GM10266 (cell line): Measurements from ENCODE around the gene KLF3.
"Not testable (repeated sequence)": the region's sequence is repeated elsewhere in the genome, so short reads cannot be mapped to it uniquely, and the experiment has no call there.

ENCODE experiments used
- DNase-seq: peaks from one replicate; pipeline ENCODE4 v3.0.0; 2012; ENCODE audit errors: extremely low spot score
- TF ChIP-seq, protein P1 (sequence below): IDR thresholded peaks from 2 replicates; pipeline ENCODE4 v1.5.1; 2012; ENCODE audit warnings: mild to moderate bottlenecking, low read depth; ENCODE audit not compliant: control insufficient read depth, insufficient read depth; ENCODE audit errors: missing control alignments

Gene KLF3

DNA sequence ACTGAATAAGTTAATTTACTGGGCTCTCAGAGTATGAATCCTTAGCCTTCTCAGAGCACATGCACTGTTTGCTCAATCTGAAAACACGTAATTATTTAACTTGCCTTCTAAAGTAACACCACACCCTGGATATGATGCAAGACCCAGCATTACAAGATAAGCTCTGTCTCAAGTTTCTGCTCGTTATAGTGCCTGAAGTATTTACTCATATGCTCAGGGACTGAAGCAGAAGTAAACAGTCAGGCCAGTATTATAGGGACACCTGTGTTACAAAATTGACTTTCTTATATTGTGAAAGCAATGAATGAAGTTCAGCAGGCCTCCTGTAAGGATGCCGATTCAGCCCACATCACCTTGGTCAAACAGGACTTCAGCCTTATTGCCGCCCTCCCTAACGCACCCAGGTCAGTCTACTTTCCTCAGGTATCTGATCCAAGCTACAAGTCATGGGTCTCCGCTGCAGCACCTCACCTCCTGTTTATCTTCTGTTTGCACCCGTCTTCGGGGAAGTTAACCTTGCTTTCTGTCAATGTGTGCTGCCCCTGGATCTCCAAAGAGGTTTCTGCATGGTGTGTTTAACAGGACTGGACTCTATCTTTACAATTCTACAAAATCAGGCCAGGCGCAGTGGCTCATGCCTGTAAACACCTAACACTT lies 42.8 kb upstream of the KLF3 start:
- TF ChIP-seq, protein P1, sequence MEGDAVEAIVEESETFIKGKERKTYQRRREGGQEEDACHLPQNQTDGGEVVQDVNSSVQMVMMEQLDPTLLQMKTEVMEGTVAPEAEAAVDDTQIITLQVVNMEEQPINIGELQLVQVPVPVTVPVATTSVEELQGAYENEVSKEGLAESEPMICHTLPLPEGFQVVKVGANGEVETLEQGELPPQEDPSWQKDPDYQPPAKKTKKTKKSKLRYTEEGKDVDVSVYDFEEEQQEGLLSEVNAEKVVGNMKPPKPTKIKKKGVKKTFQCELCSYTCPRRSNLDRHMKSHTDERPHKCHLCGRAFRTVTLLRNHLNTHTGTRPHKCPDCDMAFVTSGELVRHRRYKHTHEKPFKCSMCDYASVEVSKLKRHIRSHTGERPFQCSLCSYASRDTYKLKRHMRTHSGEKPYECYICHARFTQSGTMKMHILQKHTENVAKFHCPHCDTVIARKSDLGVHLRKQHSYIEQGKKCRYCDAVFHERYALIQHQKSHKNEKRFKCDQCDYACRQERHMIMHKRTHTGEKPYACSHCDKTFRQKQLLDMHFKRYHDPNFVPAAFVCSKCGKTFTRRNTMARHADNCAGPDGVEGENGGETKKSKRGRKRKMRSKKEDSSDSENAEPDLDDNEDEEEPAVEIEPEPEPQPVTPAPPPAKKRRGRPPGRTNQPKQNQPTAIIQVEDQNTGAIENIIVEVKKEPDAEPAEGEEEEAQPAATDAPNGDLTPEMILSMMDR, result no peak
- no peak for DNase-seq

DNA sequence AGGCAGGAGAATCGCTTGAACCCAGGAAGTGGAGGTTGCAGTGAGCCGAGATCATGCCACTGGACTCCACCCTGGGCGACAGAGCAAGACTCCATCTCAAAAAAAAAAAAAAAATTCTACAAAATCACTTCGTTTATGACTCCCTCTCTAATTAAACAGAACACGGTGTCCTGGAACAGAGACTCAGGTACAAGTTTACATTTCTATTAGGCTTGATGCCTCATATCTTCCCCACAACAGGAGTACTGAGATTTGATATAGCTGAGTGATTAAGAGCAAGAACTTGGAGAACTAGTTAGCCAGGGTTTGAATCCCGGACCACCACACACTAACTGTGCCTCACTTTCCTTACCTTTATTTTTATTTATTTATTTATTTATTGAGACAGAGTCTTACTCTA lies 42.2 kb upstream of the KLF3 start:
- TF ChIP-seq, protein P1, result no peak
- no peak for DNase-seq

GRCh38 chr4:38622340-38622739 lies 41.7 kb upstream of the KLF3 start:
- not testable (repeated sequence) for DNase-seq

- TF ChIP-seq, protein P1, result no peak
- DNase-seq, result no peak
Observed at GRCh38 chr4:38623260-38623659, 40.7 kb upstream of the KLF3 start.

DNA sequence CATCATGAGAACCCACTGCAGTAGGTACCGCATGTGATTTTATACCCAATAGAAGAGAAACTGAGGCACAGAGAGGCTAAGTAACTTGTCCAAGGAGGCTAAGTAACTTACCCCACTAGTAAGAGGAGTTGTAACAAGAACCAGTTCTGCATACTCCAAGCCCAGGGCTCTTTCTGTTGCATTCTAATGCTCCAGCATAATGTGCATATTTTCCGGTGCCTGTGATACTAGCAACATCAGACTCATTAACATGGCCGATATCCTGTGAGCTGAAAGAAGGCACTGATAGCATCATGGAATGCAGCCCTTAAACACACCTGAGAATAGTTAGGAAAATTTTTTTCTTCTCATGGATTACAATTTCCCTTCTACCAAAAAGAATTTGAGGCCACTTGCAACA lies 39.7 kb upstream of the KLF3 start:
- no peak for DNase-seq
- TF ChIP-seq, protein P1, result no peak

DNA sequence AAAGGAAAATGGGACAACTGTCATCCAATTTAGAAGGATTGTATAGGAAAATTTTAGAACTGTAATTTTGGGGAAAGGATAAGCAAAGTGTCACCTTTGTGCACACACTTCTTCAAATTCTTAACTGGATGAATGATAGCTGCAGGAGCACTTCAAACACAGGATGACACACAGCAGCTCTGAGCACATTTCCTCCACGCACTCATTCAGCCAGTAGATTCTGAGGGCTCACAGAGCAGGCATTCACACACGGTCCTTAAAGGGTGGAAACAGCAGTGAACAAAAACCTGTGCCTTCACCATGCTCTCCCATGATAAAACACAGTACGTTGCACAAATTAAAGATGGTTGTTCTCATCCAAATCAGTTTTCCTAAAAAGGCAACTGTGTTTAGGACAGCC lies 38.5 kb upstream of the KLF3 start:
- no peak for DNase-seq

DNA sequence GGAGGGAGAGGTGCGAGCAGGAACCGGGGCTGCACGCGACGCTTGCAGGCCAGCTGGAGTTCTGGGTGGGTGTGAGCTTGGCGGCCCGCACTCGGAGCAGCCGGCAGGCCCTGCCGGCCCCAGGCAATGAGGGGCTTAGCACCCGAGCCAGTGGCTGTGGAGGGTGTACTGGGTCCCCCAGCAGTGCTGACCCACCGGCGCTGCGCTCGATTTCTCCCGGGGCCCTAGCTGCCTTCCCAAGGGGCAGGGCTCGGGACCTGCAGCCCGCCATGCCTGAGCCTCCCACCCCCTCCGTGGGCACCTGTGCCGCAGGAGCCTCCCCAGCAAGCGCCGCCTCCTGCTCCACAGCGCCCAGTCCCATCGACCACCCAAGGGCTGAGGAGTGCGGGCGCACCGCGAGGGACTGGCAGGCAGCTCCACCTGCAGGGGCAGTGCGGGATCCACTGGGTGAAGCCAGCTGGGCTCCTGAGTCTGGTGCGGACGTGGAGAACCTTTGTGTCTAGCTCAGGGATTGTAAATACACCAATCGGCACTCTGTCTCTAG lies 37.0 kb upstream of the KLF3 start:
- not testable (repeated sequence) for DNase-seq

More for the DNA sequence above, 38.5 kb upstream of the KLF3 start:
- TF ChIP-seq, protein P1, result no peak

GRCh38 chr4:38630519-38630918 lies 33.5 kb upstream of the KLF3 start:
- TF ChIP-seq, protein P1, result no peak

More at GRCh38 chr4:38630519-38630918, 33.5 kb upstream of the KLF3 start:
- no peak for DNase-seq
